Measurements from ENCODE around the gene ZFP92.

ZFP92 gene

DNA sequence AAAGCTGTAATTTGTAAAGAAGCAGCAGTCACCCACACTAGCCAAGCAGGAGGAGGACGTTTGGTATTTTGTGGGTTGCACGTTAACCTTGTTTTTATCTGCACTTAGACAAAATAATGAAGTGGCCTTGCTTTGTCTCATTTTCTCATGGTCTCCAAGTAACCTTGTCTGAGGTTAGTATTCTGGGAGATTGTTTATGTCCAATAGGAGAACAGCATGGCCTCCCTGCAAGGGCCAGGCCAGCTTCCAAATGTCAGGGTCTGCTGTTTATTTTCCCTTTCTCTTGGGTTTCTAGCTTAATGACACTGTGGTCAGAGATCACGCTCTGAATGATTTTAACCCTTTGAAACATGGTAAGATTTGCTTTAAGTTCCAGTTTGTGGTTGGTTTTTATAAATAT lies 40.0 kb upstream of the ZFP92 start:
- TF ChIP-seq, protein P1, sequence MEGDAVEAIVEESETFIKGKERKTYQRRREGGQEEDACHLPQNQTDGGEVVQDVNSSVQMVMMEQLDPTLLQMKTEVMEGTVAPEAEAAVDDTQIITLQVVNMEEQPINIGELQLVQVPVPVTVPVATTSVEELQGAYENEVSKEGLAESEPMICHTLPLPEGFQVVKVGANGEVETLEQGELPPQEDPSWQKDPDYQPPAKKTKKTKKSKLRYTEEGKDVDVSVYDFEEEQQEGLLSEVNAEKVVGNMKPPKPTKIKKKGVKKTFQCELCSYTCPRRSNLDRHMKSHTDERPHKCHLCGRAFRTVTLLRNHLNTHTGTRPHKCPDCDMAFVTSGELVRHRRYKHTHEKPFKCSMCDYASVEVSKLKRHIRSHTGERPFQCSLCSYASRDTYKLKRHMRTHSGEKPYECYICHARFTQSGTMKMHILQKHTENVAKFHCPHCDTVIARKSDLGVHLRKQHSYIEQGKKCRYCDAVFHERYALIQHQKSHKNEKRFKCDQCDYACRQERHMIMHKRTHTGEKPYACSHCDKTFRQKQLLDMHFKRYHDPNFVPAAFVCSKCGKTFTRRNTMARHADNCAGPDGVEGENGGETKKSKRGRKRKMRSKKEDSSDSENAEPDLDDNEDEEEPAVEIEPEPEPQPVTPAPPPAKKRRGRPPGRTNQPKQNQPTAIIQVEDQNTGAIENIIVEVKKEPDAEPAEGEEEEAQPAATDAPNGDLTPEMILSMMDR (conservative IDR thresholded peaks at IDR 0.05; ENCODE audit: low read depth, low read length) = no peak
- H3K4me3 ChIP-seq (ENCODE audit: low read length) = no peak overlapping the region
- no peak for DNase-seq (ENCODE audit: low read depth)

DNA sequence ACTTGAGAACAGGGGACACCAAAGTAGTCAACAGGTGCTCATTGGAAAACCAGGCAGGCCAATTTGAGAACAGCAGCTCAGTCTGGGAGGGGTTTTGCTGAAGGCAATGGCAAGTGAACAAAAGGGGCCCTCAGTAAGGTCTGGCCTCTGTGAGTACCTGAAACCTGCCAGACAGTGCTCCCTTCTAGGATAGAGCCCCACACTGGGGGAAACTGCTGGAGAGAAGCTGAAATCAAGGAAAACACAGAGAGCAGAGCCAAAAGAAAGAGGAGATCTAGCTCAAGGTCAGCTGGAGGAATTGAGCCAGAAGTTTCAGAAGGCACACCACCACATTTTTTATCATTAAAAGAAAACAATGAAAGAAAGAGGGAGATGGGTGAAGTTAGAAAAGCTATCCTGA lies 38.3 kb upstream of the ZFP92 start:
- H3K4me3 ChIP-seq (ENCODE audit: low read length) = no peak overlapping the region
- no peak for DNase-seq (ENCODE audit: low read depth)
- TF ChIP-seq, protein P1 (conservative IDR thresholded peaks at IDR 0.05; ENCODE audit: low read depth, low read length) = no peak

DNA sequence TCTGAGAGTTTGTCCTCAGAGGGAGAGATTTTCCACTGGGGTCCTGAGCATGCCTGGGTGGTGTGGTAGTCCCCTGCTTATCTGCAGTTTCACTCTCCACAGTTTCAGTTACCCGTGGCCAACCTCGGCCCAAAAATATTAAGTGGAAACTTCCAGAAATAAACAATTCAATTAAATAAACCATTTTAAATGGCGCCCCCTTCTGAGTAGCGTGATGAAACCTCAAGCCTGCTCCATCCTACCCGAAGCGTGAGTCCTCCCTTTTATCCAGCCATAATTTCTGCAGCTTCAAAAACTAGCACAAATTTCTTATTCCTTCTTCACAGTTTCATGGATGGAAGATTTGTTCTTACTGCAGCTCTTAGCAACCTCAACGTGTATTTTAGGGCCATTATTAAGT lies 36.8 kb upstream of the ZFP92 start:
- TF ChIP-seq, protein P1 (conservative IDR thresholded peaks at IDR 0.05; ENCODE audit: low read depth, low read length) = no peak
- no peak for DNase-seq (ENCODE audit: low read depth)
- no peak overlapping the region for H3K4me3 ChIP-seq (ENCODE audit: low read length)

DNA sequence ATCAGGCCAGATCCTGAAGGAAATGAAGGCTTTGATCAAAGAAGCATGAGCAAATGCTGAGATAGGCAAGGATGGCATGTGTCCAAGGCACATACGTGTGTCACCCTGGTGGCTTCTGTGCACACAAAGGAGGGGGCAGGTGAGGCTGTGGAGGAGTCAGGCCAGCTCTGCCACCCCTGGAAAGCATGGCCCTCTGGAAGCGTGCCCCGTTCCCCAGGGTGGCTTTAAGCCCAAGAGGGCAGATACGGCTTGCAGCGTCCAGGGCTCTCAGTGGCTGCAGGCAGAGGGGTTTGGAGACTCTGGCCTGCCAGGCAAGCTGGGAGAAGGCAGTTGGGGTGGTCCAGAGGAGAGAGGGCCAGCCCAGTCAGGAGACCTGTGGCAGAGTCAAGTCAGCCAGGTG lies 35.7 kb upstream of the ZFP92 start:
- no peak overlapping the region for H3K4me3 ChIP-seq (ENCODE audit: low read length)
- no peak for DNase-seq (ENCODE audit: low read depth)
- TF ChIP-seq, protein P1 (conservative IDR thresholded peaks at IDR 0.05; ENCODE audit: low read depth, low read length) = no peak

DNA sequence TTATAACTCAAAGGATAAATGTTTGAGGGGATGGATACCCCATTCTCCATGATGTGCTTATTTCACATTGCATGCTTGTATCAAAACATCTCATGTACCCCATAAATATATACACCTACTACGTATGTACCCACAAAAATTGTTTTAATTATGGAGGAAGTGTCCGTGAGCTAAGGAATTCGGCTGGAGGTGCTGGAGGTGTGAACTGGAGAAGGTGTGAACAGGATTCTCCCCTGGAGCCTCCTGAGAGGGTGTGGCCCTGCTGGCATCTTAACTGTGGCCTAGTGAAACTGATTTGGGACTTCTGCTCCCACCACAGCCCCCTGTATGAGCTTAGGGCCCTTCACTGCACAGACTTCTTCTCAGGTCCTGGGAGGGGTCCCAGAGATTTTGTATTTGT lies 33.5 kb upstream of the ZFP92 start:
- TF ChIP-seq, protein P1 (conservative IDR thresholded peaks at IDR 0.05; ENCODE audit: low read depth, low read length) = no peak
- no peak for DNase-seq (ENCODE audit: low read depth)

DNA sequence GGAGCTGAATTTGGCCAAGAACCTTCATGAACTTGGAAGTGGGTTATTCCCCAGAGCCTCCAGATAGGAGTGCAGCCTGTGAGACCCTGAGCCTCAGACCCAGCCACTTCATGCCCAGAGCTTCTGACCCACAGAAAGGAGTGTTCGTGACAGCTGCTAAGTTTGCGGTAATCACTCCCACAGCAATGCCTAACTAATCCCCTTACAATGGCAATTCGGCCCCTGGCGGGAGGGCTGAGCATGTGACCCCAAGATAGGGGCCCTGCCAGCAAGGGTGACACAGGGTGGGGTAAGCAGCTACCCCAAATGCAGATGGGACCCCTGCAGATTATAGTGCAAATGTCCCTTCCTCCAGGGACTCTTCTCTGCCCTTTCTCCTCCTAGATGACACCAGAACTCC lies 32.7 kb upstream of the ZFP92 start:
- no peak overlapping the region for H3K4me3 ChIP-seq (ENCODE audit: low read length)
- DNase-seq (ENCODE audit: low read depth) = no peak
- TF ChIP-seq, protein P1 (conservative IDR thresholded peaks at IDR 0.05; ENCODE audit: low read depth, low read length) = no peak

More for the DNA sequence above, 33.5 kb upstream of the ZFP92 start:
- no peak overlapping the region for H3K4me3 ChIP-seq (ENCODE audit: low read length)

DNA sequence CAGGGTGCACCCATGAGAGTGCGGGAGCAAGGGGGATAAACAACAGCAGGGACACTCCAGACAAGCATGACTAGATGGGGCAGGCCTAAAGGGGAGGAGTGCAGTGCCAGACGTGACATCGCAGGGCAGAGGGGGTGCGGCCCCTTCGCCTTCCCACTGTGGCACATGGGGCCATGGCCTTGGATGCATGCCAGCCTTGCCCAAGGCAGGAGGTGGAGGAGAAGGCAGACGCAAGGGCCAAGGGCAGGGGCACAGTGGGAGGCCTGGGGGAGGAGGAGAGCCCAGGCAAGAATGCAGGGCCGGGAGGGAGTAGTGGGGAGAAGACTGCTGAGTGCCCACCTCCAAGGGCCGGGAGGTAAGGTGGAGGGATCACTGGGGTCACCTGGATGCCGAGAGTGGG lies 31.8 kb upstream of the ZFP92 start:
- DNase-seq (ENCODE audit: low read depth) = no peak
- TF ChIP-seq, protein P1 (conservative IDR thresholded peaks at IDR 0.05; ENCODE audit: low read depth, low read length) = no peak
- H3K4me3 ChIP-seq (ENCODE audit: low read length) = no peak overlapping the region

All from retinal pigment epithelial cell (primary cell).